CD4-positive, CD25-positive, alpha-beta regulatory T cell (primary cell): Measurements from ENCODE around the gene HS3ST6. TPM values are rescaled to one million over a fixed set of nuclear protein-coding genes. Genes with fewer than 3 reads are reported as not detected.

Experiments
- ATAC-seq, 2 donors: fragments of 150-1000 bp; cut with Tn5 transposase; one replicate each; pipeline ENCODE4 v1.10.0; 2021; ENCODE audit warnings: low read depth in 2 of 2, moderate number of reproducible peaks in 2 of 2, moderate library complexity in 1 of 2
- DNase-seq, 3 donors: peaks; one replicate each; pipeline versions ENCODE4 v3.0.0 to v3.0.0-alpha.2; 2012 to 2022; ENCODE audit warnings: mixed read lengths in 1 of 3
- H3K27ac ChIP-seq: one replicate; pipeline ENCODE4 v1.7.0; 2013; ENCODE audit warnings: mild to moderate bottlenecking, low read length; ENCODE audit not compliant: insufficient read depth, poor library complexity, severe bottlenecking
- H3K27me3 ChIP-seq: one replicate; pipeline ENCODE4 v1.7.0; 2013; ENCODE audit warnings: low read length; ENCODE audit not compliant: control insufficient read depth, insufficient read depth
- H3K36me3 ChIP-seq: one replicate; pipeline ENCODE4 v1.7.0; 2013; ENCODE audit warnings: mild to moderate bottlenecking, low read length, moderate library complexity; ENCODE audit not compliant: control insufficient read depth, insufficient read depth
- H3K4me1 ChIP-seq: 2 replicates; pipeline ENCODE4 v1.7.0; 2013; ENCODE audit warnings: mild to moderate bottlenecking, low read length; ENCODE audit not compliant: insufficient read depth, control insufficient read depth, poor library complexity, severe bottlenecking
- H3K4me3 ChIP-seq: one replicate; pipeline ENCODE4 v1.7.0; 2013; ENCODE audit warnings: low read depth, mild to moderate bottlenecking, low read length, moderate library complexity
- H3K9me3 ChIP-seq, 2 experiments: 1 replicate in 1 of 2; 2 replicates in 1 of 2; pipeline ENCODE4 v1.7.0; 2013; ENCODE audit warnings: low read length in 2 of 2, mild to moderate bottlenecking in 1 of 2, moderate library complexity in 1 of 2; ENCODE audit not compliant: control insufficient read depth in 2 of 2
- H3K27ac Mint-ChIP-seq, 3 donors: one replicate each; pipeline ENCODE4 v1.8.0; 2020 to 2022; ENCODE audit warnings: mild to moderate bottlenecking in 3 of 3, mixed read lengths in 3 of 3, moderate library complexity in 2 of 3
- H3K27me3 Mint-ChIP-seq: one replicate; pipeline ENCODE4 v1.8.0; 2022; ENCODE audit warnings: mild to moderate bottlenecking, mixed read lengths
- H3K36me3 Mint-ChIP-seq: one replicate; pipeline ENCODE4 v1.8.0; 2020; ENCODE audit warnings: mixed read lengths
- H3K4me1 Mint-ChIP-seq, 4 donors: one replicate each; pipeline ENCODE4 v1.8.0; 2020 to 2022; ENCODE audit warnings: mixed read lengths in 4 of 4, mild to moderate bottlenecking in 1 of 4
- H3K4me3 Mint-ChIP-seq, 4 donors: one replicate each; pipeline ENCODE4 v1.8.0; 2020 to 2022; ENCODE audit warnings: mild to moderate bottlenecking in 4 of 4, mixed read lengths in 4 of 4, moderate library complexity in 3 of 4
- H3K9me3 Mint-ChIP-seq, 7 donors: one replicate each; pipeline ENCODE4 v1.8.0; 2020 to 2022; ENCODE audit warnings: mixed read lengths in 7 of 7, mild to moderate bottlenecking in 3 of 7, moderate library complexity in 2 of 7
- polyA plus RNA-seq, 4 donors: library from polyadenylated mRNA; unstranded; fragments of 300-500 nt; fragmentation: Illumina TruSeq; gene quantifications; one replicate each; pipeline ENCODE4 v1.2.3, GENCODE V29; 2021
- total RNA-seq: library from RNA; stranded (reverse); gene quantifications from one replicate; pipeline ENCODE4 v1.2.3, GENCODE V29; 2022

The HS3ST6 gene
- total and polyA plus RNA-seq, 5 donors from 2014 or later = not detected

DNA sequence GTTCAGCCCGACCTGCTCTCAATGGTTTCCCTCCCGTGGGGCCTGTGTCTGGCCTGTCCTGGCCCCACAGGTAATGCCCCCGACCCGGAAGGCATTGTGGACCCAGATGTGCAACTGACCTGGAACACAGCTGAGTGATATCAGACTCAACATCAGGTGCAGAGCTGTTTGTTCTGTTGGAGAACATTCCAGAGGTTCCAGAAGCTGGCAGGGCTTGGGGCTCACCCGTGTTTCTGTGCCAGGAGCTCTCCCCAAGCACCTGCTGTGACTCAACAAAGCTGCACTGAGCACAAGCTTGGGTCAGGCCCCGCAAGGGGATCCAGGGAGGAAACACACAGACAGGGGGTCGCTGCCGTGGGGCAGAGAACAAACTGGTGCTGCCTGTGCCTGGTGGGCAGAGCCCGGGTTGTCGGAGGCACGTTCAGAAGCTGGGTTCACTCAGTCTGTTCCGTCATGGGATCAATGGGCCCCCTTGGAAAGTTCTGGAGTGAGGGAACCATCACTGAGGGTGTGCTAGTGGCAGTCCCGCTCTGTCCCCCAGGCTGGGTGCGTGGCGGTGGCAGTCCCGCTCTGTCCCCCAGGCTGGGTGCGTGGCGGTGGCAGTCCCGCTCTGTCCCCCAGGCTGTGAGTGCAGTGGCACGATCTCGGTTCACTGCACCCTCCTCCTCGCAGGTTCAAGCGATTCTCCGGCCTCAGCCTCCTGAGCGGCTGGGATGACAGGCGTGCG is 22.1 kb downstream of the HS3ST6 start:
- Mint-ChIP-seq H3K9me3 (no peaks in the 10 kb centered on the region), H3K4me1 (no peaks in the 10 kb centered on the region), H3K4me3 (no peak overlapping the region), H3K27me3 (peaks cover 13% of the 10 kb centered on the region), H3K36me3 (no peaks in the 10 kb centered on the region), H3K27ac (no peak overlapping the region)
- Histone ChIP-seq H3K27ac (no peak overlapping the region), H3K36me3 (no peaks in the 10 kb centered on the region), H3K4me1 (no peaks in the 10 kb centered on the region), H3K9me3 (no peaks in the 10 kb centered on the region), H3K27me3 (no peaks in the 10 kb centered on the region), H3K4me3 (no peak overlapping the region)
- DNase-seq (no peak), ATAC-seq (no peak)

DNA sequence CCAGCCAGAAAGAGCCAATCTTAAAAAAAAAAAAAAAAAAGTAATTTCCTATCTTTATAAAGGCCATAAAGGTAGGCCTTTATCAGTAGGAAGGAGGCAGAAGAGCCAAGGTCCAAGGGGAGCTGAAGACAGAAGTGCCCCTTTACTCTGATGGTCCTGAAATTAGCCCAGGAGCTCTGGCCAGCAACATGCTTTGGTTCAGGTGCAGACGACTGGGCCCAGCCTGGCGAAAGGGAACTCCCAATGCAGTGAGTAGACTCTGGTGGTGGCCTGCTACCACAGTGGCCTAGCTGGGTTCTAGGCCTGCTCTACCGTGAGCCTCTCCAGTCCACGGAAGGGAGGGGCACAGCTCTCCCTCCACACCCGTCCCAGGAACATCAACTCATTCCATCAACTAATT is 23.1 kb downstream of the HS3ST6 start:
- DNase-seq (no peak), ATAC-seq (no peak)
- no peaks in the 10 kb centered on the region for H3K36me3 Mint-ChIP-seq
- H3K4me1 Mint-ChIP-seq = no peaks in the 10 kb centered on the region
- Histone ChIP-seq H3K9me3 (no peaks in the 10 kb centered on the region), H3K27me3 (no peaks in the 10 kb centered on the region), H3K36me3 (no peaks in the 10 kb centered on the region), H3K4me1 (no peaks in the 10 kb centered on the region), H3K27ac (no peak overlapping the region), H3K4me3 (no peak overlapping the region)
- no peaks in the 10 kb centered on the region for H3K9me3 Mint-ChIP-seq
- no peak overlapping the region for H3K4me3 Mint-ChIP-seq
- H3K27me3 Mint-ChIP-seq = peaks cover 21% of the 10 kb centered on the region
- no peak overlapping the region for H3K27ac Mint-ChIP-seq

DNA sequence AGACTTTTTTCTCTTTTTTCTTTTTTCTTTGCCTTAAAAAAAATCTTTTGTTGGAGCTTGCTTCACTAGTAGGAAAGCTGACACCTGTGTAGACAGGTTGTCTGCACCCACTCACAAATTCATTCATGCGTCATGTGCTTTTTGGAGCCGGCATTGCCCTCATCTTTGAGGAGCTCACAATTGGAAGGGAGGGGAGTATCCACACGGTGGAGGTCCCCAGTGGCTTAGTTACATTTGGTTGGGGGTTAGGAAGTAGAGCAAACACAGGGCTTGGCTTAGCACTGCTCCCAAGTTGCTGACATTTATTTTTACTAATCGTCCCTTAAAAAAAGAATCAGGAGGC is 27.5 kb downstream of the HS3ST6 start:
- Mint-ChIP-seq H3K4me3 (no peak overlapping the region), H3K4me1 (no peaks in the 10 kb centered on the region), H3K36me3 (no peaks in the 10 kb centered on the region), H3K9me3 (no peaks in the 10 kb centered on the region), H3K27me3 (peaks cover 22% of the 10 kb centered on the region), H3K27ac (no peak overlapping the region)
- Histone ChIP-seq H3K9me3 (no peaks in the 10 kb centered on the region), H3K27me3 (no peaks in the 10 kb centered on the region), H3K36me3 (no peaks in the 10 kb centered on the region), H3K4me1 (no peaks in the 10 kb centered on the region), H3K27ac (no peak overlapping the region), H3K4me3 (no peak overlapping the region)
- no peak for ATAC-seq
- no peak for DNase-seq

GRCh38 chr16:1890024-1890707 is 28.0 kb downstream of the HS3ST6 start:
- H3K36me3 Mint-ChIP-seq = no peaks in the 10 kb centered on the region
- no peak overlapping the region for H3K27ac Mint-ChIP-seq
- H3K9me3 Mint-ChIP-seq = no peaks in the 10 kb centered on the region
- no peak overlapping the region for H3K4me3 ChIP-seq
- no peak for ATAC-seq
- no peaks in the 10 kb centered on the region for H3K4me1 ChIP-seq
- no peak overlapping the region for H3K27ac ChIP-seq
- no peaks in the 10 kb centered on the region for H3K4me1 Mint-ChIP-seq
- peaks cover 24% of the 10 kb centered on the region for H3K27me3 Mint-ChIP-seq
- H3K27me3 ChIP-seq = no peaks in the 10 kb centered on the region
- no peak overlapping the region for H3K4me3 Mint-ChIP-seq
- no peaks in the 10 kb centered on the region for H3K9me3 ChIP-seq
- DNase-seq = no peak
- no peaks in the 10 kb centered on the region for H3K36me3 ChIP-seq

GRCh38 chr16:1887711-1888354 is 30.4 kb downstream of the HS3ST6 start:
- ATAC-seq = no peak
- no peaks in the 10 kb centered on the region for H3K36me3 Mint-ChIP-seq

DNA sequence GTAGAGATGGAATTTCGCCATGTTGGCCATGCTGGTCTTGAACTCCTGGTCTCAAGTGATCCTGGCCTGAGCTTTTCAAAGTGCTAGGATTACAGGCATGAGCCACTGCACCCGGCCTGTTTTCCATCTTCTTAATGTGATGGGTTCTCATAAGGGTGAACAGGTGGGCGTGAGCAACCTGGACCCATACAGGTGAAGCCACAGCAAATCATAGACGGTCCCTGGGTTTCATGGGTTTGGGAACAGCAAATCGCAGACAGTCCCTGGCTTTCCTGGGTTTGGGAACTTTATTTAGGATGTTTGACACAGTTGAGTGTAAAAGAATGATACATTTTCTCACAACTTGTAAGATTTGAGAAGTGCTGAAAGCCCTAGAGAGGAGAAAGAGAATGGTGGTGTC is 33.3 kb downstream of the HS3ST6 start:
- Mint-ChIP-seq H3K27ac (no peak overlapping the region), H3K9me3 (peaks cover 0 to 2% (median 0%) of the 10 kb centered on the region in 7 donors), H3K4me3 (no peak overlapping the region), H3K4me1 (no peaks in the 10 kb centered on the region), H3K27me3 (peaks cover 21% of the 10 kb centered on the region), H3K36me3 (no peaks in the 10 kb centered on the region)
- no peak overlapping the region for H3K4me3 ChIP-seq
- ATAC-seq (no peak), DNase-seq (no peak)
- H3K27ac ChIP-seq = no peak overlapping the region
- no peaks in the 10 kb centered on the region for H3K27me3 ChIP-seq
- H3K9me3 ChIP-seq = no peaks in the 10 kb centered on the region
- no peaks in the 10 kb centered on the region for H3K36me3 ChIP-seq
- H3K4me1 ChIP-seq = no peaks in the 10 kb centered on the region

More at GRCh38 chr16:1887711-1888354, 30.4 kb downstream of the HS3ST6 start:
- Mint-ChIP-seq H3K27ac (no peak overlapping the region), H3K27me3 (peaks cover 30% of the 10 kb centered on the region), H3K4me3 (no peak overlapping the region), H3K4me1 (no peaks in the 10 kb centered on the region), H3K9me3 (peaks cover 0 to 2% (median 0%) of the 10 kb centered on the region in 7 donors)
- Histone ChIP-seq H3K4me3 (no peak overlapping the region), H3K27me3 (no peaks in the 10 kb centered on the region), H3K9me3 (no peaks in the 10 kb centered on the region), H3K36me3 (no peaks in the 10 kb centered on the region), H3K4me1 (no peaks in the 10 kb centered on the region), H3K27ac (no peak overlapping the region)
- DNase-seq = no peak

DNA sequence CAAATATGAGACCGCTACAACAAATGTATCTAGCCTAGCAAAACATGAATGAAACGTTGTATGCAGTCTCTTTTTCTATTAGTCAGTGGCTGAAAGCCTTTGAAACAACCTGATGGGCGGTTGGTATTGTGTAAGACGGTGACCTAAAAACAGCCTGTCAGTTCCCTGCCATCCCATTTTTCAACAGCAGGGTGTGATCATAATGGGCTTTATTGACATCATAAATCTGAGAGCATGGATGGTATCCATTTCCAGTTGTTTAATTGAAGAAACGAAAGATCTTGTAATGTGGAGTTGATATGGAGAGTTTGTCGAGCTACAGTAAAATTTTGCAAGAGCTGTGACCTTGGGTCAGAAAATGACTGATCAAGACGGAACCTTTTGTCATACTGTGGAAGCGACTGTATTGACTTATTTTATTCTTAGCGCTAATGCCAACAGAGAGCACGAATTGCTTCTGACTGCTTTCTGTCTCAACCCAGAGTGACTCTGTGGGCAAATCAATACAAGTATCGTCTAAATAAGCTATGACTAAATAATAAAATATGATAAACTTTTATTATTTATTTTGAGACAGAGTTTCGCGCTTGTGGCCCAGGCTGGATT is 34.0 kb downstream of the HS3ST6 start:
- ATAC-seq = no peak
- H3K4me1 Mint-ChIP-seq = no peaks in the 10 kb centered on the region
- peaks cover 15% of the 10 kb centered on the region for H3K27me3 Mint-ChIP-seq
- no peaks in the 10 kb centered on the region for H3K36me3 ChIP-seq
- H3K4me3 Mint-ChIP-seq = no peak overlapping the region
- no peak overlapping the region for H3K27ac ChIP-seq
- no peaks in the 10 kb centered on the region for H3K9me3 ChIP-seq
- H3K4me3 ChIP-seq = no peak overlapping the region
- H3K27me3 ChIP-seq = no peaks in the 10 kb centered on the region
- no peaks in the 10 kb centered on the region for H3K4me1 ChIP-seq
- H3K9me3 Mint-ChIP-seq = peaks cover 0 to 2% (median 0%) of the 10 kb centered on the region in 7 donors
- peak in 1 of 3 donors; percentile 24 for DNase-seq
- H3K27ac Mint-ChIP-seq = no peak overlapping the region
- no peaks in the 10 kb centered on the region for H3K36me3 Mint-ChIP-seq
